NCI-H748 (cell line): Measurements from ENCODE around the gene AP1B1.
"Not testable (repeated sequence)": the region's sequence is repeated elsewhere in the genome, so short reads cannot be mapped to it uniquely, and the experiment has no call there.

Experiments
- DNase-seq: peaks from one replicate; lab custom pipeline; 2025; ENCODE audit not compliant: unreplicated experiment; lab: John Stamatoyannopoulos, UW

AP1B1 gene

DNA sequence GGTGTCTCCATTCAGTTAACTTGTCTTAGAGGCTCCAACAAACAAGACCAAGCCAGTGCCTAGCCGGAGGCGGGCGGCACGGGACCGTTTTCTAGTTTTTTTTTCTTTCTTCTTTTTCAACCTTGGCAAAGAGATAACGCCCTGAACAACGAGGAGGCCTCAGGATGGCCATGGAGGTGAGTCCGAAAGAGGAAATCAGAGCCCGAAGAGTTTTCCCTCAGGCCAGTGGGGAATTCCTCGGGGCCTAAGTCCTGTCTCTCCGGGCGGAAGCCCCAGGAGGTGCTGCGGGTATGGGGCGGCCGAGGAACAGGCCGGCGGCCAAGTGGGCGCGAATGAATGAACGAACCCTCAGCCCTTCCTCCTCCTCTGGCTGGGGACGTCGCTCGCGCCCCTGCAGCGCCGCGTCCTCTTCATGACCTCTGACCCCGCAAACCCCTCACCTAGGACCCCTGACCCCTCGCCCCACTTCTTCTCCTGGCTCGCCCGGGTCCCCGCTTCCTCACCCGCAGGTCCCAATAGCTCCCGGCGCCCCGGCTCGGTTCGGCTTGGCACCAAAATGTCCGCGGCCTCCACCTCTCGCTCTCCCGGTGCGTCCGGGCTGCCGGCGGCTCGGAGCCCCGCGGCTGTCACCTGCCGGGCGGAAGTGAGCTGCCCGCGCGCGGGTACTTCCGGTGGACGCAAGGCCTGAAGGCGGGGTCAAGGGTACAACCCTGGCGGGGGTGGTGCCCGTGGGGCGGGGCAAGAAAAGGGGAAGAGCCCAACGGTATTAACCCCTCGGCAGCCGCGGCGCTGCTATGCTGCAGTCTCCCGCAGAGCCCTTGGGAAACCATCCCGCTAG, at the start of gene AP1B1:
Gene AP1B1, minus strand, starts transcription at position 650 of the 838 bp plus-strand sequence. CDS start 21,327 bp downstream, outside the sequence.
- DNase-seq = peak; percentile 94

- no peak for DNase-seq
Measured at GRCh38 chr22:29435236-29436136, 47.1 kb upstream of the AP1B1 start.

DNA sequence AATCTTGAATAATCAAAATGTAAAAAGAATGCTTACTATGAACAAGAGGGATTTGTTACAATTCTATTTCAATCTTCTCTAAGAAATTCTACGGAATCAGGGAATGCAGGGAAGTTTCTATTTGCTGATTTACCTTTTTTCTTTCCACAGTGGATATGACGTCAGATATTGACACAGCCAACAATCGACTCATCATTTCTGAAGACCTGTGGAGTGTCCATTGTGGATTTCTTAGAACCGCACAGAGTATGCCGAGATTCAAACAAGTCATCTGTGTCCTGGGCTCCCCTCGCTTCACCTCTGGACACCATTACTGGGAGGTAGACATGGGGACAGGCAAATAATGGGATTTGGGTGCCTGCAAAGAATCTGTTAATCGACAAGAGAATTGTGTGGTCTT, 45.9 kb upstream of the AP1B1 start:
- no peak for DNase-seq

- DNase-seq = no peak
Measured at GRCh38 chr22:29433856-29434255, 45.5 kb upstream of the AP1B1 start.

DNA sequence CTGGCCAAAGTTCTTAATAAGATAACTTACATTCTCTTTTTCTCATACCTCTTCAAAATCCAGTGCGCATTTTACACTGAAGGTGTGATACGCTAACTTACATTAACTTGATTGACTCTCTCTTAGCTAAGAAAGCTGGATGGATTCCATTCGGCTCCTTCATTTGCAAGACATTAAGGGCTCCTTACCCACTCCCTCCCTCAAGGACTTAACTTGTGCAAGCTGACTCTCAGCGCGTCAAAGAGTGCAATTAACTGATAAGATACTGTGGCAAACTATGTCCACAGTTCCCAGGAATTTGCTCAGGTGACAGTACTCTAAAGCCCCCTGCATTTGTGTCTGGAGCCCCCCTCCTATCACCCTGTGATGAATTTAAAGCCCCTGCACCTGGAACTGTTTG, 43.6 kb upstream of the AP1B1 start:
- no peak for DNase-seq

DNA sequence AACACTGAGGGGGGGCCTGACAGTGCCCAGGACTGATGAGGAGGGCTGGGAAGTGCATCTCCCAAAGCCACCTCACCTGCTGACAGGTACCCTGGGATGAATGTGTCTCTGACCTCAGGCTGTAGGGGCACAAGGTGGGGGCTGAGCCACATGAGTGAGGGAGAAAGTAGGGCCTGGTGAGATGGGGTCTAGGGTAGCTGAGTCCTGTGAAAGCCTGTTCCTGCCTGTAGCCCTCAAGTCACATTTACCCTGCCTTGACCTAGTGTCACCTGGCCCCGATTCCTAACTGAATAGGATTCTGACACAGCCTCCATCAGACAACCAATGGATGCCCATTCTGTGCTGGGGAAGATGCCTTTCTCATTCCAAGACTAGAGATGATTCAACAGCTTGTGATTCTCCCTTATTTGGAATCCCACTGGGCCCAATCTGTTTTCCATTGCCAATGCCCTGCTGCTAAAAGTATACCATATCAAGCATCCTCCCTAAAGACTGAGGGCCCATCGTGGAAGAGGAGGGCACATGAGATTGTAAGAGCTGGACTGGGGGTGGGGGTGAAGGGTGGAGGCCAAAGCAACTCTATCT, 38.9 kb upstream of the AP1B1 start:
- no peak for DNase-seq

DNA sequence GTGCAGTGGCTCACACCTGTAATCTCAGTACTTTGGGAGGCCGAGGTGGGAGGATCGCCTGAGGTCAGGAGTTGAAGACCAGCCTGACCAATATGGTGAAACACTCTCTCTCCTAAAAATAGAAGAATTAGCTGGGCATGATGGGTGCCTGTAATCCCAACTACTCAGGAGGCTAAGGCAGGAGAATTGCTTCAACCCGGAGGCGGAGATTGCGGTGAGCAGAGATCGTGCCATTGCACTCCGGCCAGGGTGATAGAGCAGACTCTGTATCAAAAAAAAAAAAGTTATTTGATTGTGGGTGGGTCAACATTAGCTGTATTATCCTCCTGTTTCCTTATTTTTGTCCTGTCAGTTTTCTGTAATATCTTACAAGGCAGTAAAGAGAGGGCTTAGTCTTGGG, 38.1 kb upstream of the AP1B1 start:
- DNase-seq = no peak

GRCh38 chr22:29418704-29419103, 30.3 kb upstream of the AP1B1 start:
- DNase-seq = not testable (repeated sequence)

- DNase-seq = peak; percentile 4
Measured at GRCh38 chr22:29414951-29415591, 26.7 kb upstream of the AP1B1 start.

DNA sequence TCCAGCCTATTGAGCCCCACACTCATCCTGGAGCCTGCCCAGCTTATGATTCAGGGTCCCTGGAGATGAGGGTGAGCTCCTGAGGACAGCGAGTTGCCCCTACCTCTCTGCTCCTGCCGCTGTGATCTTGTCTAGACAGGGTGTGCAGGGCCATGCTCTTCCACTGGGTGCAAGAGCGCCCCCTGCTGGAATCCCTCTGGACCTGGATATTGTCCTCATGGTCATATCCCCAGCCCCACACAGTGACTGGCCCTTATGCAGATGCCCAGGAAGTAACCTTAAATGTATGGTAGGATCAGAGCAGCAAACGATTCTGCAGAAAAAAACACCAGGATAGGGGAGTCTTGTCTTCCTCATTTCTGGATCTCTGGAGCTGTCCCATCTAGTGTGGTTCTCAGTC, 24.4 kb upstream of the AP1B1 start:
- peak; percentile 6 for DNase-seq

DNA sequence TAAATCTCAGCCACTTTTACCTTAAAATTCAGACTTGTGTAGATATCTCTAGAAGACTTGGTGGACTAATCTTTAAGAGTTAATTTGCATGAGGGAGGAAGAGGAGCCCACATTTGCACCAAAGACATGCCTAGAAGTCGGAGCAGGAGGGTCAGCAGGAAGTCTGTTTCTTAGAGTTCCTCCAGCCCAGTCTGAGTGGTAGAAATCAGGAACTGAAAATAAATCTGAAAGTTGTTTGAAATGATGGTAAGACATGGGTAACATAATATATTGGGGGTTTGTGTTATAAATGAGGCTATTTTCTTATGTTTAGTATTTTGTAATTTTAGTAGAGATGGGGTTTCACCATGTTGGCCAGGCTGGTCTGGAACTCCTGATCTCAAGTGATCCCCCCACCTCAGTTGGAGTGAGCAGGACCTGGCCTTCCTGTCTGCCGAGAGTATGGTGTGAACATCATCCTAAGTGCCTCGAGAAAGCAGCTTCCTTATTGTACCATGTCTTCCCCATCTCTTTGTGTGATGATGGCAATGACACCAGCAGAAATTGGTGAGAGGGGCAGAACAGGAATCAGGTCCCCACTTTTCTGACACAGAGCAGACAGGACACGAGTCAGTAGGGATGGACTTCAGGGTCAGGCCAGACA, 23.3 kb upstream of the AP1B1 start:
- not testable (repeated sequence) for DNase-seq

DNA sequence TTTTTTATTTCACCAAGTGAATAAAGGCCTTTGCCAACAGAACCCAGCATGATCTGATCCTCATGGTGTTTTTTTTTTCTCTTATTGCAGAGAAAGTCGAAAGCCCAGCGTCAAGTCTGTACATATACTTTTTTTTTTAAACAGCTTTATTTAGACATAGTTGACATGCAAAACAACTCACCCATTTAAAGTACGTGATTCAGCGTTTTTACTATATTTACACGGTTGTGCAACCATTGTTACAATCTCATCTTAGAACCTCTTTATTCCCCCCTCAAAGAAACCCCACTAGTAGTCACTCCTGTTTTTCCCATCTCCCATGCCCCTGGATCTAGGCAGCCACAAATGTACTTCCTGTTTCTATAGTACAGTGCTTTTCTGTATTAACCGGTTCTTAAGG, 20.6 kb upstream of the AP1B1 start:
- DNase-seq = no peak

GRCh38 chr22:29401538-29401937, 13.2 kb upstream of the AP1B1 start:
- not testable (repeated sequence) for DNase-seq

GRCh38 chr22:29400576-29400975, 12.2 kb upstream of the AP1B1 start:
- no peak for DNase-seq

DNA sequence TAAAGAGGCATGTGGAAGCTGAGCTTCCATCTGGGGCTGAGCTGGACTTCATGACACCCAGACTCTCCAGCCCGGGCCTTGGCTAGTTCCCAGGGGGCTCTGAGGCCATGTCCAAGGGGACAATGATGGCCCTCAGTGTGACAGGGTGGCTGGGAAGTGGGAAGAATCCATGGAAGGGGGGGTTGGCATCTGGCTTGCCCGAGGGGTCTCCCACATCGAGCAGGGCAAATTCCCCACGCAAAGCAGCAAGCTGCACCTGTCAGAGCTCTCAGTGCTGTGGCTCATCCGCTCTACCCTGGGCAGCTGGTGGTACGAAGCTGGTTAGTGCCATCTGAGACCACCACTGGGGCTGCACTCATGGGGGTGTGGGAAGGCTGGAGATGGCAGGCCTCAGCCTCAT, 9.4 kb upstream of the AP1B1 start:
- no peak for DNase-seq

GRCh38 chr22:29396126-29396525, 7.8 kb upstream of the AP1B1 start:
- no peak for DNase-seq

GRCh38 chr22:29394931-29395581, 6.7 kb upstream of the AP1B1 start:
- DNase-seq = peak; percentile 70

DNA sequence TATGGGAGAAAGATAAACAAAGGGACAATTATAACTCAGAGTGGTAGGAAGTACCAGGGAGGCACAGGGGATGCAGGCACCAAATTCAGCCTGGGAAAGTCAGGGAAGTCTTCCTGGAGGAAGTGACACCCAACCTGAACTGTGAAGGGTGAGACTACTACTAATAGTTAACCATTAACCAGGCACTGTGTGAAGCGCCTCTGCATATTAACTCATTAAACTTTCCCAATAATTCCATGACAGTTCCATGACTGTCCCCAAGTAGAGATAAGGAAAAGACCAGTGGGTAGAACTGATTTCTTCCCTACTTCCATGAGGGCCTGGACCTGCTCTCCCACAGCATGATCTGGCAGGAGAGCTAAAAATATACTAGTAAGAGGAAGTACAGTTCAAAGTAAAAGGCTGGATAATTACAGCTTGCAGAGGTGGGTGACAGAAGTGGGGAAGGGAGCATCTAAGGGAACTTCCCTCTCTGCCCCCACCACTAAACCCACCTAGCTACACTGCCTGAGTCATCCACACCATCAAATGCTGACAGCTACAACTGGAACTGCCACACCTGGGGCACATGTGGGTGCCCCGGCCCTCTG, 4.7 kb upstream of the AP1B1 start:
- DNase-seq = no peak

DNA sequence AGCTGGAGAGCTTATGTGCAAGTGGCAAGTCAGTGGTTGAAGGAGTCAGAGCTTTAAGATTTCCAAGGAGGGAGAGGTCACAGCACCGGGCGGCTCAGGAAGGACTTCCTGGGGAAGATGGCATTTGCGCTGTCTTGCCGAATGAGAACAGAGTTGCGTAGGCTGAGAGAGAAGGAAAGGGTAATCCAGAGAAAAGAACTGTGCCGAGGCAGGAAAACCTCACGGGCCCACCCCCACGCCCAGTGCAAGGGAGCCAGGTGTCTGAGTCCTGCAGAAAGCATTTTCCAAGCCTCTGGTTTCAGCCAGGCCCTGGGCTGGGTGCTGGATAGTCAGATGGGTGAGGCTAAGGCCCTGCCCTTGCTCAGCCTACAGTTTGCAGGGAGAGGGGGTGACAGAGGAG, 3.2 kb upstream of the AP1B1 start:
- no peak for DNase-seq

DNA sequence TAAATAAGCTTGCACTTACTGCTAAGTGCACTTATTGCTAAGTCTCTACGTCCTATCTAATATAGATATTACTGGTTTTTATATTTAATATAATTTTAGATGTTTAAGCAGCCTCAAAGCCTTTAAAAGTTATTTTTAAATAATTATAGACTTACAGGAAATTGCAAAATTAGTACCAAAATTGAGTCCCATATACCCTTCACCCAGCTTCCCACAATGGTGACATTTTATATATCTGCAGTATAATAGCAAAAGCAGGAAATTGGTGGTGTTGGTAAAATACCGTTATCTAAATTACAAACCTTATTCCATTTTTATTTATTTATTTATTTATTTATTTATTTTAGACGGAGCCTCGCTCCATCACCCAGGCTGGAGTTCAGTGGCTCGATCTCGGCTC, 1.9 kb upstream of the AP1B1 start:
- no peak for DNase-seq
